Stimulated activated CD4-positive, alpha-beta T cell treated with anti-CD3 and anti-CD28 coated beads, Interleukin-15, amount 100 ng/mL, for 1 hour (primary cell): Measurements from ENCODE around the gene PRKAR1B.
"Not testable (repeated sequence)": the region's sequence is repeated elsewhere in the genome, so short reads cannot be mapped to it uniquely, and the experiment has no call there.

Experiments used
- DNase-seq, 2 donors: peaks; one replicate each; pipeline ENCODE4 v3.0.0-alpha.2; 2020; ENCODE audit warnings: low read depth in 1 of 2, low spot score in 1 of 2

Gene PRKAR1B

GRCh38 chr7:651032-651728, 75.9 kb downstream of the PRKAR1B start:
- DNase-seq: no peak

GRCh38 chr7:650339-651031, 76.6 kb downstream of the PRKAR1B start:
- DNase-seq: no peak

GRCh38 chr7:646951-647350, 80.1 kb downstream of the PRKAR1B start:
- no peak for DNase-seq

- no peak for DNase-seq
Measured at GRCh38 chr7:646487-646886, 80.6 kb downstream of the PRKAR1B start.

- DNase-seq: no peak
Measured at GRCh38 chr7:645606-646005, 81.5 kb downstream of the PRKAR1B start.

- DNase-seq: no peak
Measured at GRCh38 chr7:644381-645305, 82.4 kb downstream of the PRKAR1B start.

GRCh38 chr7:641966-642365, 85.1 kb downstream of the PRKAR1B start:
- DNase-seq: no peak

GRCh38 chr7:641269-641671, 85.8 kb downstream of the PRKAR1B start:
- no peak for DNase-seq

- DNase-seq: no peak
Measured at GRCh38 chr7:638256-639011, 88.6 kb downstream of the PRKAR1B start.

- no peak for DNase-seq
Measured at GRCh38 chr7:637826-638225, 89.3 kb downstream of the PRKAR1B start.

GRCh38 chr7:636396-636795, 90.7 kb downstream of the PRKAR1B start:
- DNase-seq: no peak

- not testable (repeated sequence) for DNase-seq
Measured at GRCh38 chr7:635687-636382, 91.2 kb downstream of the PRKAR1B start.

- no peak for DNase-seq
Measured at GRCh38 chr7:635227-635626, 91.9 kb downstream of the PRKAR1B start.

- no peak for DNase-seq
Measured at GRCh38 chr7:633381-634018, 93.6 kb downstream of the PRKAR1B start.

- DNase-seq: no peak
Measured at GRCh38 chr7:632831-633210, 94.3 kb downstream of the PRKAR1B start.

GRCh38 chr7:631964-632830, 94.9 kb downstream of the PRKAR1B start:
- no peak for DNase-seq

- DNase-seq: no peak
Measured at GRCh38 chr7:631291-631711, 95.8 kb downstream of the PRKAR1B start.

GRCh38 chr7:630539-630938, 96.5 kb downstream of the PRKAR1B start:
- DNase-seq: no peak

GRCh38 chr7:630111-630511, 97.0 kb downstream of the PRKAR1B start:
- no peak for DNase-seq
